K562 (cell line): ENCODE data around the gene HCFC1R1. TPM values are rescaled to one million over a fixed set of nuclear protein-coding genes. Genes with fewer than 3 reads are reported as not detected.

Experiments
- GATAD2B ChIP-seq: fragments of 450-650 bp; IDR thresholded peaks from 2 replicates; pipeline ENCODE4 v1.6.1; 2017; ENCODE audit warnings: mild to moderate bottlenecking, borderline replicate concordance
- HDAC3 ChIP-seq: fragments of 450-650 bp; IDR thresholded peaks from 2 replicates; pipeline ENCODE4 v1.6.1; 2018; ENCODE audit warnings: borderline replicate concordance, mild to moderate bottlenecking, moderate library complexity; ENCODE audit not compliant: partially characterized antibody
- JUND ChIP-seq, 2 experiments: IDR thresholded peaks; 2 replicates in 1 of 2; 3 replicates in 1 of 2; pipeline ENCODE4 v1.6.1; 2011; ENCODE audit warnings: borderline replicate concordance in 2 of 2, low read depth in 2 of 2, low read length in 2 of 2, improper control_type of control experiment in 1 of 2, missing biosample characterization in 1 of 2, missing genetic modification characterization in 1 of 2, missing genetic modification reagents in 1 of 2
- NEUROD1 ChIP-seq: fragments of 150-350 bp; IDR thresholded peaks from 2 replicates; pipeline ENCODE4 v1.6.1; 2014; ENCODE audit warnings: borderline replicate concordance, low read length, low read depth; ENCODE audit not compliant: partially characterized antibody
- ZNF57 ChIP-seq: fragments of 450-650 bp; formaldehyde crosslinking; IDR thresholded peaks from 2 replicates; pipeline ENCODE4 v1.4.0; 2020; ENCODE audit warnings: mild to moderate bottlenecking, moderate library complexity
- polyA plus RNA-seq, 8 experiments: library from polyadenylated mRNA; depleted of rRNA in 4 of 8; stranded (reverse) in 5 of 8; unstranded in 3 of 8; fragments of >200 nt; fragmentation: Nextera tagmentation in 2 of 8; fragmentation: Illumina TruSeq in 1 of 8; extraction: Ambion mirVana in 2 of 8; extraction: Trizol in 1 of 8; gene quantifications; 2 replicates each; pipeline versions ENCODE4 v1.2.1 to v1.2.3, GENCODE V29; 2011 to 2014; ENCODE audit warnings: inconsistent platforms in 1 of 8, missing spikeins in 1 of 8
- total RNA-seq, 7 experiments: library from RNA; depleted of rRNA in 6 of 7; stranded (reverse); fragments of >200 nt in 6 of 7; fragmentation: Illumina TruSeq in 2 of 7; extraction: Trizol in 2 of 7; gene quantifications; 2 replicates each; pipeline versions ENCODE4 v1.2.1 to v1.2.3, GENCODE V29; 2011 to 2021; ENCODE audit warnings: low replicate concordance in 1 of 7
- TF ChIP-seq, protein P1 (sequence below), 3 experiments: fragments of 200-800 bp in 1 of 3; fragments of 250-450 bp in 1 of 3; fragments of 450-650 bp in 1 of 3; sonication (Bioruptor Pico) in 1 of 3; sonication (Bioruptor generic) in 1 of 3; formaldehyde crosslinking in 1 of 3; IDR thresholded peaks; 2 replicates each; pipeline versions ENCODE4 v1.6.1 to v1.8.0; 2016 to 2022; ENCODE audit warnings: mild to moderate bottlenecking in 2 of 3, missing genetic modification characterization in 2 of 3, missing compliant biosample characterization in 1 of 3, moderate library complexity in 1 of 3
- TF ChIP-seq, protein P2 (sequence below): sonication (generic); formaldehyde crosslinking; IDR thresholded peaks from 2 replicates; pipeline ENCODE4 v1.8.0; 2022; ENCODE audit warnings: mild to moderate bottlenecking, low read depth, missing genetic modification reagents
- TF ChIP-seq, protein P3 (sequence below), 3 experiments: fragments of 200-800 bp in 1 of 3; sonication (Bioruptor generic) in 1 of 3; sonication (generic) in 1 of 3; formaldehyde crosslinking in 1 of 3; IDR thresholded peaks; 2 replicates each; pipeline versions ENCODE4 v1.6.1 to v1.8.0; 2016 to 2022; ENCODE audit warnings: mild to moderate bottlenecking in 2 of 3, missing compliant biosample characterization in 2 of 3, missing genetic modification characterization in 2 of 3, missing genetic modification reagents in 1 of 3
- TF ChIP-seq, protein P4 (sequence below), 2 experiments: fragments of 200-800 bp in 1 of 2; sonication (Bioruptor generic) in 1 of 2; sonication (generic) in 1 of 2; formaldehyde crosslinking in 1 of 2; IDR thresholded peaks in 1 of 2; conservative IDR thresholded peaks in 1 of 2; 2 replicates each; pipeline versions ENCODE4 v1.5.0 to v1.6.1; 2016 to 2020; ENCODE audit warnings: missing compliant biosample characterization in 1 of 2, missing genetic modification characterization in 1 of 2, missing genetic modification reagents in 1 of 2
- TF ChIP-seq, protein P5 (sequence below): fragments of 200-800 bp; sonication (Bioruptor generic); IDR thresholded peaks from 2 replicates; pipeline ENCODE4 v1.6.1; 2017; ENCODE audit warnings: missing genetic modification characterization, missing compliant biosample characterization

HCFC1R1 gene
- total and polyA plus RNA-seq, 9 of the 15 experiments (the other 6 are each of a cell fraction or from before 2014, with no cell fraction given), result 2.2 to 29.0 (median 11.2) TPM

DNA sequence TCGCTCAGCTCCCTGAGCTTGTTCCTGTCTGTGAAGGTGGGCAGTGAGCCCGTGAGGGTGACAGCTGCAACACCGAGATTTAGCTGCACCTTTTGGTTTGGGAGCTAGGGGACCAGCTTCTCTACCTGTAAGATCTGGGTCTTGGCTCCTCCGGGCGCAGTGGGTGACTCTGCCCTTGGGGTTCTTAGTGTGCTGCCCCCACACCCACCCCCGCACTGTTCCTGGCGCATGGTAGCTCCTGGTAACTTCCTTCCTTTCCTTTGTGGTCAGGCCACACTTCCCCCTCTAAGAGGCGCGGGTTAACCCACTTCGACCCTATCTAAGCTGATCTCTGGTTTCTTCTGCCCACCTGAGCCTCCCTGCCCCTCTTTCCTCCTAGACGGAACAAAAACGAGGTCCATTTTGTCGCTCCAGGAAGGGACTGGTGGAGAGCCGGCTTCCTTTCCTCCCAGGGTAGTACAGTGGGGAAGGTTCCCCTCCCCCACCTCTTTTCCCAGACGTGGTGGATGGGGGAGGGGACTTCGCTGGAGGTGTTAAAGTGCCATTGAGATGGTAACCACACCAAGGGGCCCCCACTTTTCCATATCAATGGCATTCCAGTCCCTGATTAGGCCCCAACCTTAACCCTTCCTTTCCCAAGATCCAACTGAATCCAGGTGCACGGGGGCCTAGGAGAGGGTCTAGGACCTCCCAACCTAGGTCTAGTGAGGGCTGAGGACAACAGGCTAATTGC, 15.6 kb downstream of the HCFC1R1 start (continued):
- TF ChIP-seq, protein P1, sequence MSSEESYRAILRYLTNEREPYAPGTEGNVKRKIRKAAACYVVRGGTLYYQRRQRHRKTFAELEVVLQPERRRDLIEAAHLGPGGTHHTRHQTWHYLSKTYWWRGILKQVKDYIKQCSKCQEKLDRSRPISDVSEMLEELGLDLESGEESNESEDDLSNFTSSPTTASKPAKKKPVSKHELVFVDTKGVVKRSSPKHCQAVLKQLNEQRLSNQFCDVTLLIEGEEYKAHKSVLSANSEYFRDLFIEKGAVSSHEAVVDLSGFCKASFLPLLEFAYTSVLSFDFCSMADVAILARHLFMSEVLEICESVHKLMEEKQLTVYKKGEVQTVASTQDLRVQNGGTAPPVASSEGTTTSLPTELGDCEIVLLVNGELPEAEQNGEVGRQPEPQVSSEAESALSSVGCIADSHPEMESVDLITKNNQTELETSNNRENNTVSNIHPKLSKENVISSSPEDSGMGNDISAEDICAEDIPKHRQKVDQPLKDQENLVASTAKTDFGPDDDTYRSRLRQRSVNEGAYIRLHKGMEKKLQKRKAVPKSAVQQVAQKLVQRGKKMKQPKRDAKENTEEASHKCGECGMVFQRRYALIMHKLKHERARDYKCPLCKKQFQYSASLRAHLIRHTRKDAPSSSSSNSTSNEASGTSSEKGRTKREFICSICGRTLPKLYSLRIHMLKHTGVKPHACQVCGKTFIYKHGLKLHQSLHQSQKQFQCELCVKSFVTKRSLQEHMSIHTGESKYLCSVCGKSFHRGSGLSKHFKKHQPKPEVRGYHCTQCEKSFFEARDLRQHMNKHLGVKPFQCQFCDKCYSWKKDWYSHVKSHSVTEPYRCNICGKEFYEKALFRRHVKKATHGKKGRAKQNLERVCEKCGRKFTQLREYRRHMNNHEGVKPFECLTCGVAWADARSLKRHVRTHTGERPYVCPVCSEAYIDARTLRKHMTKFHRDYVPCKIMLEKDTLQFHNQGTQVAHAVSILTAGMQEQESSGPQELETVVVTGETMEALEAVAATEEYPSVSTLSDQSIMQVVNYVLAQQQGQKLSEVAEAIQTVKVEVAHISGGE (CRISPR knock-in tag; IDR thresholded peaks at IDR 0.05), result peak in 1 of 3 experiments; percentile 92; a peak in 2 of 6 replicates
- TF ChIP-seq, protein P2, sequence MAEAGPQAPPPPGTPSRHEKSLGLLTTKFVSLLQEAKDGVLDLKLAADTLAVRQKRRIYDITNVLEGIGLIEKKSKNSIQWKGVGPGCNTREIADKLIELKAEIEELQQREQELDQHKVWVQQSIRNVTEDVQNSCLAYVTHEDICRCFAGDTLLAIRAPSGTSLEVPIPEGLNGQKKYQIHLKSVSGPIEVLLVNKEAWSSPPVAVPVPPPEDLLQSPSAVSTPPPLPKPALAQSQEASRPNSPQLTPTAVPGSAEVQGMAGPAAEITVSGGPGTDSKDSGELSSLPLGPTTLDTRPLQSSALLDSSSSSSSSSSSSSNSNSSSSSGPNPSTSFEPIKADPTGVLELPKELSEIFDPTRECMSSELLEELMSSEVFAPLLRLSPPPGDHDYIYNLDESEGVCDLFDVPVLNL (CRISPR knock-in tag), result no peak
- TF ChIP-seq HDAC3, result no peak
- peak; percentile 17; the same call in 1 of the 2 replicates for TF ChIP-seq JUND (IDR thresholded peaks at IDR 0.05; ENCODE audit: borderline replicate concordance, low read depth, low read length)
- TF ChIP-seq JUND (tag; IDR thresholded peaks at IDR 0.05; ENCODE audit: borderline replicate concordance, low read depth, low read length), result no peak; the same call in 1 of the 3 replicates
- TF ChIP-seq, protein P3, sequence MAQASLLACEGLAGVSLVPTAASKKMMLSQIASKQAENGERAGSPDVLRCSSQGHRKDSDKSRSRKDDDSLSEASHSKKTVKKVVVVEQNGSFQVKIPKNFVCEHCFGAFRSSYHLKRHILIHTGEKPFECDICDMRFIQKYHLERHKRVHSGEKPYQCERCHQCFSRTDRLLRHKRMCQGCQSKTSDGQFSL (CRISPR knock-in tag; IDR thresholded peaks at IDR 0.05), result no peak; the same call in 1 of the 2 replicates
- TF ChIP-seq, protein P3 (tag; IDR thresholded peaks at IDR 0.05), result 0 out of 4 replicates have a peak, but pooled peaks of 1 of the 2 experiments have one; percentile 9
- TF ChIP-seq, protein P4, sequence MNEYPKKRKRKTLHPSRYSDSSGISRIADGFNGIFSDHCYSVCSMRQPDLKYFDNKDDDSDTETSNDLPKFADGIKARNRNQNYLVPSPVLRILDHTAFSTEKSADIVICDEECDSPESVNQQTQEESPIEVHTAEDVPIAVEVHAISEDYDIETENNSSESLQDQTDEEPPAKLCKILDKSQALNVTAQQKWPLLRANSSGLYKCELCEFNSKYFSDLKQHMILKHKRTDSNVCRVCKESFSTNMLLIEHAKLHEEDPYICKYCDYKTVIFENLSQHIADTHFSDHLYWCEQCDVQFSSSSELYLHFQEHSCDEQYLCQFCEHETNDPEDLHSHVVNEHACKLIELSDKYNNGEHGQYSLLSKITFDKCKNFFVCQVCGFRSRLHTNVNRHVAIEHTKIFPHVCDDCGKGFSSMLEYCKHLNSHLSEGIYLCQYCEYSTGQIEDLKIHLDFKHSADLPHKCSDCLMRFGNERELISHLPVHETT (CRISPR knock-in tag; conservative IDR thresholded peaks at IDR 0.05 in 1 of 2, IDR thresholded peaks at IDR 0.05 in 1 of 2), result 0 out of 4 replicates have a peak, but pooled peaks of 1 of the 2 experiments have one; percentile 22
- TF ChIP-seq NEUROD1, result peak; percentile 75
- no peak for TF ChIP-seq ZNF57
- no peak for TF ChIP-seq GATAD2B
- TF ChIP-seq, protein P5, sequence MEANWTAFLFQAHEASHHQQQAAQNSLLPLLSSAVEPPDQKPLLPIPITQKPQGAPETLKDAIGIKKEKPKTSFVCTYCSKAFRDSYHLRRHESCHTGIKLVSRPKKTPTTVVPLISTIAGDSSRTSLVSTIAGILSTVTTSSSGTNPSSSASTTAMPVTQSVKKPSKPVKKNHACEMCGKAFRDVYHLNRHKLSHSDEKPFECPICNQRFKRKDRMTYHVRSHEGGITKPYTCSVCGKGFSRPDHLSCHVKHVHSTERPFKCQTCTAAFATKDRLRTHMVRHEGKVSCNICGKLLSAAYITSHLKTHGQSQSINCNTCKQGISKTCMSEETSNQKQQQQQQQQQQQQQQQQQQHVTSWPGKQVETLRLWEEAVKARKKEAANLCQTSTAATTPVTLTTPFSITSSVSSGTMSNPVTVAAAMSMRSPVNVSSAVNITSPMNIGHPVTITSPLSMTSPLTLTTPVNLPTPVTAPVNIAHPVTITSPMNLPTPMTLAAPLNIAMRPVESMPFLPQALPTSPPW (CRISPR knock-in tag), result peak; percentile 79
